IMR-90 (cell line): ENCODE results near the gene SLC10A3. TPM values are rescaled to one million over a fixed set of nuclear protein-coding genes. Genes with fewer than 3 reads are reported as not detected.
A peak's percentile ranks its signal among the peaks of the same experiment; 100 is the strongest.

Source experiments
- ATAC-seq: fragments of 200-7000 bp; cut with Tn5 transposase; 2 replicates; pipeline ENCODE4 v1.9.1; 2020; ENCODE audit warnings: low read depth, mild to moderate bottlenecking, moderate library complexity
- BruUV-seq: library from RNA; stranded (reverse); fragments of 400-500 nt; replicated peaks from 2 replicates; lab custom pipeline; 2021; lab: Mats Ljungman, UMichigan
- CTCF ChIA-PET: fragments of 300-600 bp; formaldehyde crosslinking; extraction: SDS; loops from one replicate; lab custom pipeline; 2021; ENCODE audit warnings: antibody characterized with exemption; lab: Yijun Ruan, JAX
- POLR2A ChIA-PET: fragments of 300-600 bp; sonication (Branson Sonifier 250); formaldehyde crosslinking; loops from one replicate; lab custom pipeline; 2022; ENCODE audit warnings: antibody characterized with exemption; ENCODE audit not compliant: unreplicated experiment; lab: Charles Lee
- DNase-seq: peaks from one replicate; pipeline ENCODE4 v3.0.0; 2013
- H2AFZ ChIP-seq: replicated peaks from 2 replicates; pipeline ENCODE3; 2013; ENCODE audit warnings: low read length, mild to moderate bottlenecking; ENCODE audit not compliant: poor library complexity
- H2AK5ac ChIP-seq: 2 replicates; pipeline ENCODE4 v1.6.1; 2013; ENCODE audit warnings: low read depth, low read length, inconsistent platforms
- H2AK9ac ChIP-seq: replicated peaks from 2 replicates; pipeline ENCODE3; 2013; ENCODE audit warnings: mild to moderate bottlenecking, low read depth, low read length, moderate library complexity; ENCODE audit not compliant: poor library complexity
- H2BK120ac ChIP-seq: 2 replicates; pipeline ENCODE4 v1.6.1; 2013; ENCODE audit warnings: low read depth, low read length, inconsistent platforms
- H2BK15ac ChIP-seq: 3 replicates; pipeline ENCODE4 v1.6.1; 2013; ENCODE audit warnings: low read depth, low read length, inconsistent platforms
- H2BK20ac ChIP-seq: 2 replicates; pipeline ENCODE4 v1.6.1; 2013; ENCODE audit warnings: low read depth, mild to moderate bottlenecking, inconsistent platforms, low read length, moderate library complexity
- H2BK5ac ChIP-seq: 2 replicates; pipeline ENCODE4 v1.6.1; 2013; ENCODE audit warnings: mild to moderate bottlenecking, low read depth, low read length, inconsistent platforms; ENCODE audit not compliant: poor library complexity, severe bottlenecking
- H3K14ac ChIP-seq: replicated peaks from 2 replicates; pipeline ENCODE4 v1.6.1; 2013; ENCODE audit warnings: low read depth, low read length, inconsistent platforms
- H3K18ac ChIP-seq: 2 replicates; pipeline ENCODE4 v1.6.1; 2013; ENCODE audit warnings: low read depth, low read length, control low read depth
- H3K23ac ChIP-seq: 2 replicates; pipeline ENCODE4 v1.6.1; 2013; ENCODE audit warnings: low read depth, low read length, inconsistent platforms
- H3K27ac ChIP-seq: 2 replicates; pipeline ENCODE4 v1.5.1; 2013; ENCODE audit warnings: mild to moderate bottlenecking, control low read depth, low read length; ENCODE audit not compliant: insufficient read depth
- H3K27me3 ChIP-seq: 2 replicates; pipeline ENCODE4 v1.6.1; 2013; ENCODE audit warnings: low read length; ENCODE audit not compliant: control insufficient read depth, insufficient read depth
- H3K36me3 ChIP-seq: 2 replicates; pipeline ENCODE4 v1.6.1; 2013; ENCODE audit warnings: low read length, mixed read lengths; ENCODE audit not compliant: control insufficient read depth, insufficient read depth
- H3K4ac ChIP-seq: 2 replicates; pipeline ENCODE4 v1.6.1; 2013; ENCODE audit warnings: low read depth, low read length, inconsistent platforms
- H3K4me1 ChIP-seq: 2 replicates; pipeline ENCODE4 v1.6.1; 2013; ENCODE audit warnings: low read length, mixed read lengths; ENCODE audit not compliant: control insufficient read depth, insufficient read depth
- H3K4me2 ChIP-seq: 2 replicates; pipeline ENCODE4 v1.6.1; 2013; ENCODE audit warnings: low read depth, mild to moderate bottlenecking, control low read depth, low read length, moderate library complexity
- H3K4me3 ChIP-seq: 2 replicates; pipeline ENCODE4 v1.5.1; 2013; ENCODE audit warnings: low read depth, mild to moderate bottlenecking, control low read depth, low read length, moderate library complexity; ENCODE audit not compliant: insufficient read depth
- H3K56ac ChIP-seq: 2 replicates; pipeline ENCODE4 v1.6.1; 2013; ENCODE audit warnings: low read length, inconsistent platforms; ENCODE audit not compliant: insufficient read depth; ENCODE audit errors: extremely low read depth
- H3K79me1 ChIP-seq, 2 experiments: 2 replicates each; pipeline ENCODE4 v1.6.1; 2013; ENCODE audit warnings: low read length in 2 of 2, inconsistent platforms in 1 of 2, low read depth in 1 of 2
- H3K9ac ChIP-seq: 2 replicates; pipeline ENCODE4 v1.6.1; 2013; ENCODE audit warnings: low read depth, low read length, control low read depth
- H3K9me1 ChIP-seq: 2 replicates; pipeline ENCODE4 v1.6.1; 2013; ENCODE audit warnings: low read length, inconsistent platforms; ENCODE audit not compliant: insufficient read depth
- H3K9me3 ChIP-seq: 2 replicates; pipeline ENCODE4 v1.6.1; 2013; ENCODE audit warnings: low read length; ENCODE audit not compliant: control insufficient read depth, insufficient read depth
- H4K20me1 ChIP-seq: 2 replicates; pipeline ENCODE4 v1.6.1; 2013; ENCODE audit warnings: low read length, inconsistent platforms; ENCODE audit not compliant: insufficient read depth
- H4K5ac ChIP-seq: 2 replicates; pipeline ENCODE4 v1.6.1; 2013; ENCODE audit warnings: mild to moderate bottlenecking, low read depth, low read length, control low read depth
- H4K8ac ChIP-seq, 2 experiments: 2 replicates each; pipeline ENCODE4 v1.6.1; 2013; ENCODE audit warnings: low read depth in 2 of 2, low read length in 2 of 2, control low read depth in 1 of 2, inconsistent platforms in 1 of 2
- H4K91ac ChIP-seq: 2 replicates; pipeline ENCODE4 v1.6.1; 2013; ENCODE audit warnings: low read depth, low read length, inconsistent platforms; ENCODE audit not compliant: insufficient read depth
- RFX5 ChIP-seq: IDR thresholded peaks from 2 replicates; pipeline ENCODE4 v1.8.0; 2012; ENCODE audit warnings: low read depth, mild to moderate bottlenecking, low read length, moderate library complexity
- WGBS, 2 experiments: methylation state at CpG; one replicate each; pipeline versions ENCODE4 v1.1.5 to v1.1.7; 2013; ENCODE audit warnings: missing lambda C conversion rate in 2 of 2; ENCODE audit not compliant: insufficient read length in 1 of 2; ENCODE audit errors: extremely low coverage in 2 of 2; 5-methylcytosine and 5-hydroxymethylcytosine counted together
- dilution Hi-C: fragments of 300-500 bp; cut with HindIII; formaldehyde crosslinking; loops from one replicate; pipeline ENCODE4 v1.14.3; 2018; ENCODE audit warnings: low sequenced_read_pairs; ENCODE audit not compliant: unreplicated experiment
- in situ Hi-C: fragments of 300-500 bp; cut with MboI; formaldehyde crosslinking; loops from 3 replicates; pipeline ENCODE4 v1.14.3; 2019; ENCODE audit warnings: low sequenced_read_pairs, inconsistent platforms, mixed read lengths
- intact Hi-C: fragments of 100-400 bp; cut with micrococcal nuclease; formaldehyde crosslinking; loops from 2 replicates; pipeline ENCODE4 v1.10.0; 2022
- polyA plus RNA-seq, 3 experiments: library from polyadenylated mRNA; depleted of rRNA; stranded (reverse); fragments of >200 nt; gene quantifications; 2 replicates each; pipeline ENCODE4 v1.2.3, GENCODE V29; 2012; ENCODE audit warnings: low replicate concordance in 1 of 3
- total RNA-seq: library from RNA; depleted of rRNA; stranded (reverse); fragments of >200 nt; gene quantifications from 2 replicates; pipeline ENCODE4 v1.2.3, GENCODE V29; 2012

The SLC10A3 gene
- total and polyA plus RNA-seq, 2 of the 4 experiments (the other 2 are of a cell fraction): 15.2 to 24.6 TPM

GRCh38 chrX:154485150-154486051 lies 5.0 kb downstream of the SLC10A3 start:
- peak overlapping the region; percentile 40 for H3K4ac ChIP-seq
- in situ Hi-C loops: no loop called here
- TF ChIP-seq RFX5: no peak
- ChIA-PET CTCF (no interaction called here), POLR2A (no interaction called here)
- H2AK9ac ChIP-seq: peak overlapping the region; percentile 99
- H3K27ac ChIP-seq: peak overlapping the region; percentile 83; the same call in 1 of the 2 replicates
- dilution Hi-C loops: no loop called here
- no peak overlapping the region for H3K18ac ChIP-seq
- H2AK5ac ChIP-seq: peak overlapping the region; percentile 67
- intact Hi-C loops: no loop called here
- peak overlapping the region; percentile 62; the same call in 1 of the 2 replicates for H4K91ac ChIP-seq
- DNase-seq (no peak), ATAC-seq (no peak)
- BruUV-seq: no TSS peak
- H3K27me3 ChIP-seq: no peaks in the 10 kb centered on the region
- peak overlapping the region; percentile 86 for H3K4me3 ChIP-seq
- peaks cover 3 to 38% of the 10 kb centered on the region in 2 experiments; a peak in 3 of 4 replicates for H3K79me1 ChIP-seq
- peaks cover 8% of the 10 kb centered on the region; the same call in 1 of the 2 replicates for H3K9me1 ChIP-seq
- 0 out of 4 replicates have a peak overlapping the region, but pooled peaks of 1 of the 2 experiments have one; percentile 64 for H4K8ac ChIP-seq
- peaks cover 4% of the 10 kb centered on the region; the same call in 1 of the 2 replicates for H4K20me1 ChIP-seq
- no peak overlapping the region for H3K14ac ChIP-seq
- no peak overlapping the region for H2BK120ac ChIP-seq
- H3K4me2 ChIP-seq: peak overlapping the region; percentile 64
- no peak overlapping the region for H2BK20ac ChIP-seq
- no peak overlapping the region for H2BK5ac ChIP-seq
- no peak overlapping the region; the same call in 1 of the 2 replicates for H3K56ac ChIP-seq
- peak overlapping the region; percentile 42; the same call in 1 of the 2 replicates for H3K23ac ChIP-seq
- peaks cover 16% of the 10 kb centered on the region; the same call in 1 of the 2 replicates for H3K36me3 ChIP-seq
- peaks cover 4% of the 10 kb centered on the region; the same call in 1 of the 2 replicates for H3K4me1 ChIP-seq
- peak overlapping the region; percentile 86 for H3K9ac ChIP-seq
- H4K5ac ChIP-seq: no peak overlapping the region
- H3K9me3 ChIP-seq: no peaks in the 10 kb centered on the region
- WGBS, 2 experiments: 70% methylated on average over 8 of the region's 35 CpGs; no CpG with 5 or more reads in 1 of the 2 experiments
- no peak overlapping the region for H2BK15ac ChIP-seq
- peak overlapping the region; percentile 69 for H2AFZ ChIP-seq
